ENCODE data around the gene ARHGDIG. TPM values are rescaled to one million over a fixed set of nuclear protein-coding genes. Genes with fewer than 3 reads are reported as not detected.

Gene ARHGDIG
- total RNA-seq, 1 donor from 2014 or later: 7.0 TPM

DNA sequence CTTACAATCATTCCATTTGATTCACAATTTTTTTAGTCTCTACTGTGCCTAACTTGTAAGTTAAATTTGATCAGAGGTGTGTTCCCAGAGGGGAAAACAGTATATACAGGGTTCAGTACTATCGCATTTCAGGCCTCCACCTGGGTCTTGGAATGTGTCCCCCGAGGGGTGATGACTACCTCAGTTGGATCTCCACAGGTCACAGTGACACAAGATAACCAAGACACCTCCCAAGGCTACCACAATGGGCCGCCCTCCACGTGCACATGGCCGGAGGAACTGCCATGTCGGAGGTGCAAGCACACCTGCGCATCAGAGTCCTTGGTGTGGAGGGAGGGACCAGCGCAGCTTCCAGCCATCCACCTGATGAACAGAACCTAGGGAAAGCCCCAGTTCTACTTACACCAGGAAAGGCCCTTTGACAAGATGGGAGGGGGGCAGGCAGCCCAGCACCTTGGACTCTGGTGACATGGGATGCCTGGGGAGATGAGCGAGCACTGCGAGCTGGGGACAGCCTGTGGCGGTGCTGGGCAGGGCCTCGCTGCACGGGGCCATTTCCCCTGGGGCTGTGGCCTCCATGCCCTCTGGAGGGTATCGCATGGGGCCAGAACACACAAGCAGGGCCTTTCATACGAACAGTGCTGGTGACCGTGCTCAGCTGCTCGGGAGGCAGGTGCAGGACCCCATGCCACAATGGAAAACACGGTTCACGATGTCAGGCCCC lies 36.5 kb downstream of the ARHGDIG start:
- intact Hi-C loops (cut with micrococcal nuclease): no loop called here
- H3K4me1 ChIP-seq: no peaks in the 10 kb centered on the region
- no peak overlapping the region for H3K4me3 ChIP-seq
- H3K27me3 ChIP-seq (ENCODE audit: low read depth): no peaks in the 10 kb centered on the region
- no peak overlapping the region for H3K27ac ChIP-seq (replicated peaks)
- TF ChIP-seq, protein P1, sequence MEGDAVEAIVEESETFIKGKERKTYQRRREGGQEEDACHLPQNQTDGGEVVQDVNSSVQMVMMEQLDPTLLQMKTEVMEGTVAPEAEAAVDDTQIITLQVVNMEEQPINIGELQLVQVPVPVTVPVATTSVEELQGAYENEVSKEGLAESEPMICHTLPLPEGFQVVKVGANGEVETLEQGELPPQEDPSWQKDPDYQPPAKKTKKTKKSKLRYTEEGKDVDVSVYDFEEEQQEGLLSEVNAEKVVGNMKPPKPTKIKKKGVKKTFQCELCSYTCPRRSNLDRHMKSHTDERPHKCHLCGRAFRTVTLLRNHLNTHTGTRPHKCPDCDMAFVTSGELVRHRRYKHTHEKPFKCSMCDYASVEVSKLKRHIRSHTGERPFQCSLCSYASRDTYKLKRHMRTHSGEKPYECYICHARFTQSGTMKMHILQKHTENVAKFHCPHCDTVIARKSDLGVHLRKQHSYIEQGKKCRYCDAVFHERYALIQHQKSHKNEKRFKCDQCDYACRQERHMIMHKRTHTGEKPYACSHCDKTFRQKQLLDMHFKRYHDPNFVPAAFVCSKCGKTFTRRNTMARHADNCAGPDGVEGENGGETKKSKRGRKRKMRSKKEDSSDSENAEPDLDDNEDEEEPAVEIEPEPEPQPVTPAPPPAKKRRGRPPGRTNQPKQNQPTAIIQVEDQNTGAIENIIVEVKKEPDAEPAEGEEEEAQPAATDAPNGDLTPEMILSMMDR (IDR thresholded peaks at IDR 0.05; ENCODE audit: borderline replicate concordance): no peak
- no peaks in the 10 kb centered on the region for H3K9me3 ChIP-seq (replicated peaks)
- H3K36me3 ChIP-seq: peaks cover 37% of the 10 kb centered on the region
- no peak for DNase-seq

DNA sequence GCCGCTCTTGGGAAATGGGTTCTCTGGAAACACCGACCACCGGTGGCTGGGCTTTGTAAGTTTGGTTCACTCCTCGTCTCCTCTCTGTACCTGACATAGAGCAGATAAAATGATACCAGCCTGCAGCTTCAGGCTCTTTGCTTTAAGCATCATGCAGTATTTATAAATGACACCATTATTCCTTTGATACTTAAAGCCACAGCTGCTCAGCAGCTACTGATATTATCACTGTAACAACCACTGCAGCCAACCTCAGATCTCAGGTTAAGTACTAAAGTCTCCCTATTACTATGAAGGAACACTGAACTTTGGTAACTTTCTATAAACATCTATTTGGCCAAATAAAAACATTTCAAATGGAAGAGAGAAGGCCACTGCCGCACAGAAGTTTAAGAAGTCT lies 37.2 kb downstream of the ARHGDIG start:
- intact Hi-C loops (cut with micrococcal nuclease): no loop called here
- no peak overlapping the region for H3K4me3 ChIP-seq
- DNase-seq: no peak
- no peaks in the 10 kb centered on the region for H3K9me3 ChIP-seq (replicated peaks)
- H3K27ac ChIP-seq (replicated peaks): no peak overlapping the region
- TF ChIP-seq, protein P1 (IDR thresholded peaks at IDR 0.05; ENCODE audit: borderline replicate concordance): no peak
- H3K36me3 ChIP-seq: peaks cover 36% of the 10 kb centered on the region
- H3K27me3 ChIP-seq (ENCODE audit: low read depth): no peaks in the 10 kb centered on the region
- no peaks in the 10 kb centered on the region for H3K4me1 ChIP-seq

DNA sequence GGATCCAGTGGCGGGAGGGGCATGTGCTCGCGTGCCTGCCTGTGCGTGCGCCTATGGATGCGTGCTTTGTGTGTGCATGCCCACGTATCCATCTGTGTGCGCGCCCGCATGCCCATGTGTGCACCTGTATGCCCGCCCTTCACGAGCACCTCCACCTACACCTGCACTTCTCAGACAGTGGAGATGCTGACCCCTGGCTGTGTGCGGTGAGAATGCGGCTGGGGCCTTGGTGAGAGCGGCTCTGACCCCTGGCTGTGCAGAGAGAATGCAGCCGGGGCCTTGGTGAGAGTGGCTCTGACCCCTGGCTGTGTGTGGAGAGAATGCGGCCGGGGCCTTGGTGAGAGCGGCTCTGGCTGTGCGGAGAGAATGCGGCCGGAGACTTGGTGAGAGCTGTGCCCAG lies 38.2 kb downstream of the ARHGDIG start:
- H3K9me3 ChIP-seq (replicated peaks): no peaks in the 10 kb centered on the region
- no peak overlapping the region for H3K4me3 ChIP-seq
- H3K27me3 ChIP-seq (ENCODE audit: low read depth): no peaks in the 10 kb centered on the region
- H3K4me1 ChIP-seq: no peaks in the 10 kb centered on the region
- intact Hi-C loops (cut with micrococcal nuclease): no loop called here
- no peak overlapping the region for H3K27ac ChIP-seq (replicated peaks)
- TF ChIP-seq, protein P1 (IDR thresholded peaks at IDR 0.05; ENCODE audit: borderline replicate concordance): no peak
- DNase-seq: no peak
- H3K36me3 ChIP-seq: peaks cover 25% of the 10 kb centered on the region

DNA sequence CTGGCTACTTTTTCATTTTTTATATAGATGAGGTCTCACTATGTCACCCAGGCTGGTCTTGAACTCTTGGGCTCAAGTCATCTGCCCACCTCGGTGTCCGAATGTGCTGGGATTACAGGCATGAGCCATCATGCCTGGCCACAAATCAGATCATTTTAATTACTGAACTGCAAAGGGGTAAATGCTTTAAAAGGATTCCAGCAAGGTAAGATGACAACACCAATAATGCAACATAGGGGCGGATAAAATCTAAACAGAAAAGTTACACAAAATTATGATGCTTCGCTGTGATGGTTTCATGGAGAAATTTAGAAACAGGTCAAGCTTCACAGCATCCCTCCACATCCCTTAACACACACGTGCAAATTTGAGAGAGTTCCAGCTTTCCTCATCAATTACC lies 39.8 kb downstream of the ARHGDIG start:
- TF ChIP-seq, protein P1 (IDR thresholded peaks at IDR 0.05; ENCODE audit: borderline replicate concordance): no peak
- peaks cover 12% of the 10 kb centered on the region for H3K36me3 ChIP-seq
- peaks cover 12% of the 10 kb centered on the region for H3K4me1 ChIP-seq
- intact Hi-C loops (cut with micrococcal nuclease): no loop called here
- H3K27ac ChIP-seq (replicated peaks): no peak overlapping the region
- H3K4me3 ChIP-seq: no peak overlapping the region
- DNase-seq: no peak
- no peaks in the 10 kb centered on the region for H3K27me3 ChIP-seq (ENCODE audit: low read depth)
- no peaks in the 10 kb centered on the region for H3K9me3 ChIP-seq (replicated peaks)

DNA sequence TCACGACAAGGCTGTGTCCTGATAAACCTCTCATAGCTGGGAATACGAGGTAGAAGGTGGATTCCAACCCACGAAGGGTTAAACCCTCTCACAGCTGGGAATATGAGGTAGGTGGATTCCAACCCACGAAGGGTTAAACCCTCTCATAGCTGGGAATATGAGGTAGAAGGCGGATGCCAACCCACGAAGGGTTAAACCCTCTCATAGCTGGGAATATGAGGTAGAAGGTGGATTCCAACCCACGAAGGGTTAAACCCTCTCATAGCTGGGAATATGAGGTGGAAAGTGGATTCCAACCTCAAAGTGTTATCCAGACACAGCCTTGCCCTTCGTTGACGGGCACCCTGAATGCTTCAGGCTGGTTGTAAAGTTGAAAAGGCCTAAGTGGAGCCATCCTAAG lies 41.1 kb downstream of the ARHGDIG start:
- Histone ChIP-seq H3K4me3 (no peak overlapping the region), H3K4me1 (peaks cover 20% of the 10 kb centered on the region), H3K27me3 (ENCODE audit: low read depth) (no peaks in the 10 kb centered on the region), H3K9me3 (replicated peaks) (no peaks in the 10 kb centered on the region), H3K36me3 (peaks cover 12% of the 10 kb centered on the region), H3K27ac (replicated peaks) (no peak overlapping the region)
- intact Hi-C loops (cut with micrococcal nuclease): no loop called here
- DNase-seq: no peak
- TF ChIP-seq, protein P1 (IDR thresholded peaks at IDR 0.05; ENCODE audit: borderline replicate concordance): no peak
